HEK293 (cell line): ENCODE measurements around the gene RTTN.

Experiments used
- CTCF ChIA-PET: fragments of 350-600 bp; formaldehyde crosslinking; extraction: SDS; loops from one replicate; lab custom pipeline; 2021; ENCODE audit warnings: antibody characterized with exemption; lab: Yijun Ruan, JAX
- POLR2A ChIA-PET: fragments of 300-600 bp; formaldehyde crosslinking; extraction: SDS; loops from one replicate; lab custom pipeline; 2020; ENCODE audit warnings: antibody characterized with exemption, inconsistent platforms; lab: Yijun Ruan, JAX
- H3K27ac ChIP-seq: fragments of 200-500 bp; sonication (Bioruptor generic); 2 replicates; pipeline ENCODE4 v1.5.1; 2014; ENCODE audit warnings: low read depth, low read length, control low read depth, inconsistent platforms; ENCODE audit errors: extremely low read depth
- H3K36me3 ChIP-seq, 2 experiments: fragments of 200-500 bp in 1 of 2; sonication (Bioruptor generic) in 1 of 2; 1 replicate in 1 of 2; 2 replicates in 1 of 2; pipeline ENCODE4 v1.5.1; 2014 to 2017; ENCODE audit warnings: inconsistent platforms in 2 of 2, low read length in 2 of 2; ENCODE audit not compliant: control insufficient read depth in 2 of 2, insufficient read depth in 1 of 2
- H3K4me1 ChIP-seq: fragments of 200-500 bp; sonication (Bioruptor generic); 2 replicates; pipeline ENCODE4 v1.5.1; 2014; ENCODE audit warnings: mild to moderate bottlenecking, low read length, inconsistent platforms; ENCODE audit not compliant: control insufficient read depth, insufficient read depth
- H3K4me3 ChIP-seq: 2 replicates; pipeline ENCODE4 v1.5.1; 2011; ENCODE audit warnings: low read depth, mild to moderate bottlenecking, control low read depth, low read length, moderate library complexity
- H3K9me3 ChIP-seq: fragments of 200-500 bp; sonication (Bioruptor generic); 2 replicates; pipeline ENCODE4 v1.5.1; 2014; ENCODE audit warnings: low read depth, low read length, inconsistent platforms; ENCODE audit not compliant: control insufficient read depth, insufficient read depth
- FEZF1 ChIP-seq: fragments of 450-650 bp; formaldehyde crosslinking; IDR thresholded peaks from 2 replicates; pipeline ENCODE4 v1.5.1; 2016; ENCODE audit warnings: missing biosample characterization, missing genetic modification characterization
- GLIS1 ChIP-seq: fragments of 450-650 bp; formaldehyde crosslinking; IDR thresholded peaks from 2 replicates; pipeline ENCODE4 v1.5.1; 2016; ENCODE audit warnings: missing biosample characterization, missing genetic modification characterization
- KLF8 ChIP-seq: fragments of 450-650 bp; formaldehyde crosslinking; IDR thresholded peaks from 2 replicates; pipeline ENCODE4 v1.5.1; 2016; ENCODE audit warnings: missing biosample characterization, missing genetic modification characterization
- MEIS1 ChIP-seq: sonication (generic); formaldehyde crosslinking; IDR thresholded peaks from 2 replicates; pipeline ENCODE4 v1.8.1; 2022; ENCODE audit warnings: missing genetic modification reagents, mild to moderate bottlenecking, borderline replicate concordance
- SCRT2 ChIP-seq: fragments of 450-650 bp; formaldehyde crosslinking; IDR thresholded peaks from 2 replicates; pipeline ENCODE4 v1.5.1; 2016; ENCODE audit warnings: missing biosample characterization, missing genetic modification characterization
- ZBTB1 ChIP-seq: fragments of 450-650 bp; formaldehyde crosslinking; IDR thresholded peaks from 2 replicates; pipeline ENCODE4 v1.5.1; 2016; ENCODE audit warnings: missing biosample characterization, missing genetic modification characterization
- ZBTB17 ChIP-seq: fragments of 450-650 bp; formaldehyde crosslinking; IDR thresholded peaks from 2 replicates; pipeline ENCODE4 v1.5.1; 2016; ENCODE audit warnings: missing biosample characterization, missing genetic modification characterization
- ZEB2 ChIP-seq: fragments of 450-650 bp; formaldehyde crosslinking; IDR thresholded peaks from 2 replicates; pipeline ENCODE4 v1.5.1; 2016; ENCODE audit warnings: missing biosample characterization, missing genetic modification characterization
- ZIC2 ChIP-seq: fragments of 450-650 bp; formaldehyde crosslinking; IDR thresholded peaks from 2 replicates; pipeline ENCODE4 v1.5.1; 2016; ENCODE audit warnings: missing biosample characterization, missing genetic modification characterization
- ZNF112 ChIP-seq: fragments of 450-650 bp; formaldehyde crosslinking; IDR thresholded peaks from 2 replicates; pipeline ENCODE4 v1.5.0; 2017; ENCODE audit warnings: missing biosample characterization, missing genetic modification characterization
- ZNF184 ChIP-seq: fragments of 450-650 bp; IDR thresholded peaks from 2 replicates; pipeline ENCODE4 v1.5.1; 2018; ENCODE audit warnings: missing biosample characterization, mild to moderate bottlenecking, missing genetic modification characterization
- ZNF324 ChIP-seq: fragments of 450-650 bp; formaldehyde crosslinking; IDR thresholded peaks from 2 replicates; pipeline ENCODE4 v1.5.1; 2016; ENCODE audit warnings: missing biosample characterization, missing genetic modification characterization
- ZNF423 ChIP-seq: fragments of 450-650 bp; formaldehyde crosslinking; IDR thresholded peaks from 2 replicates; pipeline ENCODE4 v1.5.1; 2016; ENCODE audit warnings: missing biosample characterization, missing genetic modification characterization
- ZNF473 ChIP-seq: fragments of 450-650 bp; formaldehyde crosslinking; IDR thresholded peaks from 2 replicates; pipeline ENCODE4 v1.5.1; 2017; ENCODE audit warnings: missing biosample characterization, missing genetic modification characterization
- ZNF510 ChIP-seq: fragments of 450-650 bp; formaldehyde crosslinking; IDR thresholded peaks from 2 replicates; pipeline ENCODE4 v1.5.1; 2018; ENCODE audit warnings: mild to moderate bottlenecking, missing genetic modification characterization, missing biosample characterization; ENCODE audit not compliant: insufficient replicate concordance
- ZNF561 ChIP-seq: fragments of 450-650 bp; IDR thresholded peaks from 2 replicates; pipeline ENCODE4 v1.5.1; 2018; ENCODE audit warnings: missing biosample characterization, missing genetic modification characterization, borderline replicate concordance
- ZNF621 ChIP-seq: fragments of 450-650 bp; formaldehyde crosslinking; IDR thresholded peaks from 2 replicates; pipeline ENCODE4 v1.5.1; 2017; ENCODE audit warnings: missing biosample characterization, missing genetic modification characterization
- ZNF629 ChIP-seq: fragments of 450-650 bp; formaldehyde crosslinking; IDR thresholded peaks from 2 replicates; pipeline ENCODE4 v1.5.1; 2017; ENCODE audit warnings: missing biosample characterization, missing genetic modification characterization
- ZNF677 ChIP-seq: fragments of 450-650 bp; IDR thresholded peaks from 2 replicates; pipeline ENCODE4 v1.5.0; 2018; ENCODE audit warnings: missing biosample characterization, mild to moderate bottlenecking, missing genetic modification characterization, moderate library complexity
- TF ChIP-seq, protein P1 (sequence below): fragments of 450-650 bp; formaldehyde crosslinking; IDR thresholded peaks from 2 replicates; pipeline ENCODE4 v1.5.1; 2016; ENCODE audit warnings: missing biosample characterization, missing genetic modification characterization
- TF ChIP-seq, protein P2 (sequence below): fragments of 450-650 bp; formaldehyde crosslinking; IDR thresholded peaks from 2 replicates; pipeline ENCODE4 v1.5.1; 2016; ENCODE audit warnings: missing biosample characterization, missing genetic modification characterization
- TF ChIP-seq, protein P3 (sequence below): fragments of 450-650 bp; formaldehyde crosslinking; conservative IDR thresholded peaks from 2 replicates; pipeline ENCODE4 v1.5.1; 2016; ENCODE audit warnings: low read depth, missing biosample characterization, missing genetic modification characterization
- TF ChIP-seq, protein P4 (sequence below): fragments of 450-650 bp; formaldehyde crosslinking; IDR thresholded peaks from 2 replicates; pipeline ENCODE4 v1.5.1; 2016; ENCODE audit warnings: missing biosample characterization, missing genetic modification characterization

RTTN gene

DNA sequence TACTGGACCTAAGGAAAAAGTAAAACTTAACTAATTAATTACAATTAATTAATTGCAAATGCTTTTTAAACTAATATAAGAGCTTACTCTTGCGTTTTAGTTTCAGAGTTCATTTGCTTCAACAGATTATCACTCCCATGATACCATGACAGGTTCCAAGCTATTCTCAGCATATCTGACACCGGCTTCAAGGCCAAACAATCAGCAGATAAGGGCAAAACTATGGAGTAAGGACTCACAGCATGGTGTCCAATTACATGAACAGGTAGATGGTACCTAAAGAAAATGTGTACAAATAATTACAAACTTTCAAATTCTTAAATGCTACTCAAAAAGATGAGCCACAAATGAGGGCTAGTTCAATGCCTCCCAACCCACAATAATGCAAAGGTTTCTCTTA lies 77.2 kb downstream of the RTTN start:
- Histone ChIP-seq H3K9me3 (no peaks in the 10 kb centered on the region), H3K36me3 (peaks cover 7 to 9% of the 10 kb centered on the region in 2 experiments), H3K4me1 (peaks cover 5% of the 10 kb centered on the region), H3K27ac (no peak overlapping the region), H3K4me3 (no peak overlapping the region)
- TF ChIP-seq, protein P1, sequence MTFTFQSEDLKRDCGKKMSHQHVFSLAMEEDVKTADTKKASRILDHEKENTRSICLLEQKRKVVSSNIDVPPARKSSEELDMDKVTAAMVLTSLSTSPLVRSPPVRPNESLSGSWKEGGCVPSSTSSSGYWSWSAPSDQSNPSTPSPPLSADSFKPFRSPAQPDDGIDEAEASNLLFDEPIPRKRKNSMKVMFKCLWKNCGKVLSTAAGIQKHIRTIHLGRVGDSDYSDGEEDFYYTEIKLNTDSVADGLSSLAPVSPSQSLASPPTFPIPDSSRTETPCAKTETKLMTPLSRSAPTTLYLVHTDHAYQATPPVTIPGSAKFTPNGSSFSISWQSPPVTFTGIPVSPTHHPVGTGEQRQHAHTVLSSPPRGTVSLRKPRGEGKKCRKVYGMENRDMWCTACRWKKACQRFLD, result no peak
- TF ChIP-seq, all 188 proteins: peak for 0
- ChIA-PET POLR2A (no interaction called here), CTCF (no interaction called here)

DNA sequence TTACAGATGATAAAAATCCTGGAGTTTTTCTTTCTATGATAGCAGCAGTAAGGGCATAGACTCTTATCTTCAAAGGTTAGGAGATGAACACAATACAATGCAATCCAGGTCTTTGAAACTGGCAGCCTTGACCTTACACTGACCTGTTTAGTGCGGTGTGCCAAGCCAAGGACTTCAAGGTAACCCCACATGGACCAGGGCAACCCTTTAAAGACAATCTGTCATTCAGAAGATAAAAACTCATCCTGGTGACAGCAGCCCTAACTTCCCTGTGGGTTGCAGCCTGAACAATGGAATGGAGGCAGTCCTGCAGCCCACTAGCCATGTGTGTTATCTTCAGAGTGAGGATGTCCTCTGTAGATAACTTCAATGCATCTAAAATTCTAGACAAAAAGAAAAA lies 78.1 kb downstream of the RTTN start:
- TF ChIP-seq ZNF423 (tag by site-specific recombination) (no peak), MEIS1 (CRISPR knock-in tag) (no peak), ZNF561 (tag by site-specific recombination) (no peak), GLIS1 (tag by site-specific recombination) (no peak), ZBTB1 (no peak)
- TF ChIP-seq, protein P2, sequence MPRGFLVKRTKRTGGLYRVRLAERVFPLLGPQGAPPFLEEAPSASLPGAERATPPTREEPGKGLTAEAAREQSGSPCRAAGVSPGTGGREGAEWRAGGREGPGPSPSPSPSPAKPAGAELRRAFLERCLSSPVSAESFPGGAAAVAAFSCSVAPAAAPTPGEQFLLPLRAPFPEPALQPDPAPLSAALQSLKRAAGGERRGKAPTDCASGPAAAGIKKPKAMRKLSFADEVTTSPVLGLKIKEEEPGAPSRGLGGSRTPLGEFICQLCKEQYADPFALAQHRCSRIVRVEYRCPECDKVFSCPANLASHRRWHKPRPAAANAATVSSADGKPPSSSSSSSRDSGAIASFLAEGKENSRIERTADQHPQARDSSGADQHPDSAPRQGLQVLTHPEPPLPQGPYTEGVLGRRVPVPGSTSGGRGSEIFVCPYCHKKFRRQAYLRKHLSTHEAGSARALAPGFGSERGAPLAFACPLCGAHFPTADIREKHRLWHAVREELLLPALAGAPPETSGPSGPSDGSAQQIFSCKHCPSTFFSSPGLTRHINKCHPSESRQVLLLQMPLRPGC (tag by site-specific recombination), result no peak
- ChIA-PET POLR2A (no interaction called here), CTCF (no interaction called here)
- no peaks in the 10 kb centered on the region for H3K9me3 ChIP-seq
- no peak overlapping the region for H3K4me3 ChIP-seq
- H3K27ac ChIP-seq, result no peak overlapping the region
- peaks cover 7 to 9% of the 10 kb centered on the region in 2 experiments for H3K36me3 ChIP-seq
- no peaks in the 10 kb centered on the region for H3K4me1 ChIP-seq

DNA sequence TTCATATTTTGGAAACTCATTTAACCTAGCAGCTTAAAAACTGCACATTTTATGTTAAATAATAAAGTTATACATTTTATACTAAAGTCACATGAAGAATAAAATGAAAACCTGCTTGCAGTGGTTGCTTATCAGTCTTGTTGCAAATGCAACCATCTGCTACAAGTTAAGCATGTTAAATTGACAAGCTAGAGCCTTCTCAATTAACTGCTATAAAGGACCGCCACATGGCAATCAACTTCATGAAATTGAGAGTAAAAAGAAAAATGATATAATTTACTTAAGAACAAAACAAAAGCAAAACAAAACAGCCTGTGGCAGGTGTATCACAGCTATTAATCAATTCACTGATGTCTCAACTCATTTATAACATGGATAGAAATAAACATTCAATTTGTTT lies 78.7 kb downstream of the RTTN start:
- Histone ChIP-seq H3K36me3 (peaks cover 7 to 9% of the 10 kb centered on the region in 2 experiments), H3K27ac (no peak overlapping the region), H3K4me1 (no peaks in the 10 kb centered on the region), H3K4me3 (no peak overlapping the region), H3K9me3 (no peaks in the 10 kb centered on the region)
- ChIA-PET CTCF (interaction anchor here (0.6 kb wide), 1 partner anchor 254 kb away, joined by 5 read pairs; no protein-coding TSS in a partner anchor), POLR2A (no interaction called here)
- TF ChIP-seq ZNF112 (tag by site-specific recombination) (no peak), ZEB2 (tag by site-specific recombination) (no peak), ZNF510 (tag by site-specific recombination) (no peak), ZNF184 (tag by site-specific recombination) (no peak), ZNF621 (tag by site-specific recombination) (no peak), ZBTB17 (tag by site-specific recombination) (no peak), FEZF1 (tag by site-specific recombination) (no peak), ZNF629 (tag by site-specific recombination) (no peak), ZNF677 (tag by site-specific recombination) (no peak), ZNF324 (tag by site-specific recombination) (no peak), ZIC2 (no peak), SCRT2 (tag by site-specific recombination) (no peak), ZNF473 (no peak), KLF8 (tag by site-specific recombination) (no peak)
- TF ChIP-seq, protein P3, sequence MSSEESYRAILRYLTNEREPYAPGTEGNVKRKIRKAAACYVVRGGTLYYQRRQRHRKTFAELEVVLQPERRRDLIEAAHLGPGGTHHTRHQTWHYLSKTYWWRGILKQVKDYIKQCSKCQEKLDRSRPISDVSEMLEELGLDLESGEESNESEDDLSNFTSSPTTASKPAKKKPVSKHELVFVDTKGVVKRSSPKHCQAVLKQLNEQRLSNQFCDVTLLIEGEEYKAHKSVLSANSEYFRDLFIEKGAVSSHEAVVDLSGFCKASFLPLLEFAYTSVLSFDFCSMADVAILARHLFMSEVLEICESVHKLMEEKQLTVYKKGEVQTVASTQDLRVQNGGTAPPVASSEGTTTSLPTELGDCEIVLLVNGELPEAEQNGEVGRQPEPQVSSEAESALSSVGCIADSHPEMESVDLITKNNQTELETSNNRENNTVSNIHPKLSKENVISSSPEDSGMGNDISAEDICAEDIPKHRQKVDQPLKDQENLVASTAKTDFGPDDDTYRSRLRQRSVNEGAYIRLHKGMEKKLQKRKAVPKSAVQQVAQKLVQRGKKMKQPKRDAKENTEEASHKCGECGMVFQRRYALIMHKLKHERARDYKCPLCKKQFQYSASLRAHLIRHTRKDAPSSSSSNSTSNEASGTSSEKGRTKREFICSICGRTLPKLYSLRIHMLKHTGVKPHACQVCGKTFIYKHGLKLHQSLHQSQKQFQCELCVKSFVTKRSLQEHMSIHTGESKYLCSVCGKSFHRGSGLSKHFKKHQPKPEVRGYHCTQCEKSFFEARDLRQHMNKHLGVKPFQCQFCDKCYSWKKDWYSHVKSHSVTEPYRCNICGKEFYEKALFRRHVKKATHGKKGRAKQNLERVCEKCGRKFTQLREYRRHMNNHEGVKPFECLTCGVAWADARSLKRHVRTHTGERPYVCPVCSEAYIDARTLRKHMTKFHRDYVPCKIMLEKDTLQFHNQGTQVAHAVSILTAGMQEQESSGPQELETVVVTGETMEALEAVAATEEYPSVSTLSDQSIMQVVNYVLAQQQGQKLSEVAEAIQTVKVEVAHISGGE, result no peak
- TF ChIP-seq, protein P4, sequence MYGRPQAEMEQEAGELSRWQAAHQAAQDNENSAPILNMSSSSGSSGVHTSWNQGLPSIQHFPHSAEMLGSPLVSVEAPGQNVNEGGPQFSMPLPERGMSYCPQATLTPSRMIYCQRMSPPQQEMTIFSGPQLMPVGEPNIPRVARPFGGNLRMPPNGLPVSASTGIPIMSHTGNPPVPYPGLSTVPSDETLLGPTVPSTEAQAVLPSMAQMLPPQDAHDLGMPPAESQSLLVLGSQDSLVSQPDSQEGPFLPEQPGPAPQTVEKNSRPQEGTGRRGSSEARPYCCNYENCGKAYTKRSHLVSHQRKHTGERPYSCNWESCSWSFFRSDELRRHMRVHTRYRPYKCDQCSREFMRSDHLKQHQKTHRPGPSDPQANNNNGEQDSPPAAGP, result no peak
